ENCODE measurements around the gene FNDC4.

The FNDC4 gene

GRCh38 chr2:27527182-27527581 lies 32.2 kb upstream of the FNDC4 start:
- TF ChIP-seq, protein P1, sequence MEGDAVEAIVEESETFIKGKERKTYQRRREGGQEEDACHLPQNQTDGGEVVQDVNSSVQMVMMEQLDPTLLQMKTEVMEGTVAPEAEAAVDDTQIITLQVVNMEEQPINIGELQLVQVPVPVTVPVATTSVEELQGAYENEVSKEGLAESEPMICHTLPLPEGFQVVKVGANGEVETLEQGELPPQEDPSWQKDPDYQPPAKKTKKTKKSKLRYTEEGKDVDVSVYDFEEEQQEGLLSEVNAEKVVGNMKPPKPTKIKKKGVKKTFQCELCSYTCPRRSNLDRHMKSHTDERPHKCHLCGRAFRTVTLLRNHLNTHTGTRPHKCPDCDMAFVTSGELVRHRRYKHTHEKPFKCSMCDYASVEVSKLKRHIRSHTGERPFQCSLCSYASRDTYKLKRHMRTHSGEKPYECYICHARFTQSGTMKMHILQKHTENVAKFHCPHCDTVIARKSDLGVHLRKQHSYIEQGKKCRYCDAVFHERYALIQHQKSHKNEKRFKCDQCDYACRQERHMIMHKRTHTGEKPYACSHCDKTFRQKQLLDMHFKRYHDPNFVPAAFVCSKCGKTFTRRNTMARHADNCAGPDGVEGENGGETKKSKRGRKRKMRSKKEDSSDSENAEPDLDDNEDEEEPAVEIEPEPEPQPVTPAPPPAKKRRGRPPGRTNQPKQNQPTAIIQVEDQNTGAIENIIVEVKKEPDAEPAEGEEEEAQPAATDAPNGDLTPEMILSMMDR (IDR thresholded peaks at IDR 0.05): no peak
- intact Hi-C loops (cut with DNase I; ENCODE audit: low total_unique reads): no loop called here
- no peak for DNase-seq
- no peak overlapping the region for H3K27ac ChIP-seq
- no peaks in the 10 kb centered on the region for H3K36me3 ChIP-seq
- no peaks in the 10 kb centered on the region for H3K9me3 ChIP-seq
- no peak overlapping the region for H3K4me3 ChIP-seq
- no peaks in the 10 kb centered on the region for H3K4me1 ChIP-seq
- H3K27me3 ChIP-seq: peaks cover 0 to 12% of the 10 kb centered on the region in 2 donors

DNA sequence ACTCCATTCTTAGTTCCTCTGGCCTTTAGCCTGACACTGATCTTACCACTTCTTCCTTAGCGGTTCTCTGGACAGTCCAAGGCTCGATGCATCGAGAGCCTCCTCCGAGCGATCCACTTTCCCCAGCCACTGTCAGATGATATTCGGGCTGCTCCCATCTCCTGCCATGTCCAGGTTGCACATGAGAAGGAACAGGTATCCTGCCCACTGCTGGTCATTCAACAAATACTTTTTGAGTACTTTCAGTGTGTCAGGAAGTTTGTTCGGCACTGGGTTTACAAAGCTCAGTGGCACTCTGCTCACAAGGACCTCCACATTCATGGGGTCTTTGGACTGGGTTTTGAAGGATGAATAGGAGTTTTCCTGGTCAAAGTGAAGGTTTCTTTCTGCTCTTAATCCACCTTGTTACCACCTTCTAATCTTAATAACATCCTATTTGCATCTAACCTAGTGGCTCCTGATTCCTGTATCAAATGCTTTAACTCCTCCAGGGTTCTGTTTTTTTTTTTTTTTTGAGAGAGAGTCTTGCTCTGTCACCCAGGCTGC lies 27.5 kb upstream of the FNDC4 start:
- DNase-seq: no peak
- intact Hi-C loops (cut with DNase I; ENCODE audit: low total_unique reads): no loop called here
- no peaks in the 10 kb centered on the region for H3K36me3 ChIP-seq
- no peak overlapping the region for H3K27ac ChIP-seq
- TF ChIP-seq, protein P1 (IDR thresholded peaks at IDR 0.05): no peak
- H3K9me3 ChIP-seq: no peaks in the 10 kb centered on the region
- peaks cover 0 to 21% of the 10 kb centered on the region in 2 donors for H3K27me3 ChIP-seq
- H3K4me1 ChIP-seq: no peaks in the 10 kb centered on the region
- no peak overlapping the region for H3K4me3 ChIP-seq

DNA sequence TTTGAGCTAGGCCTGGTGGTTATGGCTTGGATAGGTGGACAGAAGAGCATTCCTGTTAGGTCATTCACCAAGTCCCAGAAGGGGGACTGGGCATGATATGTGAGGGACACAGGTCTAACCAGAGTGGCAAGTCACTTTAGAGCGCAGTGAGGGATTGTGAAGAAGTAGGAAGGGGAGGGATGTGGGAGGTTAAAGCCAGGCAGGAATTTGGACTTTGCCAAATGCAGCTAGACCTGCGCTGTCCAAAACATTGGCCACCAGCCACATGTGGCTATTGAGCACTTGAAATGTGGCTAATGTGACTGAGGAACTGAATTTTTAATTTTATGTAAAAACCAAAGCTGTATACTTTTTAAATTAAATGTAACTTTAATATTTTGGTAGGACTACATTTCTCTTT lies 25.3 kb upstream of the FNDC4 start:
- intact Hi-C loops (cut with DNase I; ENCODE audit: low total_unique reads): no loop called here
- H3K9me3 ChIP-seq: no peaks in the 10 kb centered on the region
- H3K36me3 ChIP-seq: no peaks in the 10 kb centered on the region
- DNase-seq: no peak
- no peak overlapping the region for H3K4me3 ChIP-seq
- no peak overlapping the region for H3K27ac ChIP-seq
- H3K27me3 ChIP-seq: peaks cover 0 to 14% of the 10 kb centered on the region in 2 donors
- TF ChIP-seq, protein P1 (IDR thresholded peaks at IDR 0.05): no peak
- no peaks in the 10 kb centered on the region for H3K4me1 ChIP-seq

- Histone ChIP-seq H3K27ac (no peak overlapping the region), H3K4me3 (no peak overlapping the region), H3K9me3 (no peaks in the 10 kb centered on the region), H3K4me1 (no peaks in the 10 kb centered on the region), H3K36me3 (no peaks in the 10 kb centered on the region), H3K27me3 (peaks cover 0 to 16% of the 10 kb centered on the region in 2 donors)
- TF ChIP-seq, protein P1 (IDR thresholded peaks at IDR 0.05): no peak
- intact Hi-C loops (cut with DNase I; ENCODE audit: low total_unique reads): no loop called here
- DNase-seq: no peak
Measured at GRCh38 chr2:27518782-27519113, 23.7 kb upstream of the FNDC4 start.

DNA sequence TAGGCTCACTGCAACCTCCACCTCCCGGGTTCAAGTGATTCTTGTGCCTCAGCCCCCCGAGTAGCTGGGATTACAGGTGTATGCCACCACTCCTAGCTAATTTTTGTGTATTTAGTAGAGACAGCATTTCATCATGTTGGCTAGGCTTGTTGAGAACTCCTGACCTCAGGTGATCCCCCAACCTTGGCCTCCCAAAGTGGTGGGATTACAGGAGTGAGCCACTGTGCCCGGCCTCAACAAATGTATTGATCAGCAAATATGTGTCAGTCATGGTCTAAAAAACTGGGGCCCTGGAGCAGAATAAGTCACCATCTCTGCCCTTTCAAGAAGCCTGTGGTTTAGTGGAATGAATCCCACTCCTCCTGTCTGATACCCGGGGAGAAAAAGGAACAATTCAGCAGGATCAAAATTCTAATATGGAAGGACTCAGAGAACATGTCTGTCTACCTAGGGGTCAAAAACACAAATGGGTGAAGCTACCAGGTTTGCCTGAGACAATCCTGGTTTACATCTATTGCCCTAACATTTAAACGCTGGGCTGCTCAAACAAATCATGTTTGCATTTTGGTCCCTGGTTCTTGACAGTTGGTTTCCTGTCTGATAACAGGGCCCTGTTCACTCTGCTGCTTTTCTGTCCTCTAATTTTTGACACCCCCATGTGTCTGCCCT lies 23.2 kb upstream of the FNDC4 start:
- no peak overlapping the region for H3K4me3 ChIP-seq
- DNase-seq: no peak
- no peaks in the 10 kb centered on the region for H3K4me1 ChIP-seq
- TF ChIP-seq, protein P1 (IDR thresholded peaks at IDR 0.05): no peak
- peaks cover 0 to 15% of the 10 kb centered on the region in 2 donors for H3K27me3 ChIP-seq
- H3K9me3 ChIP-seq: no peaks in the 10 kb centered on the region
- intact Hi-C loops (cut with DNase I; ENCODE audit: low total_unique reads): no loop called here
- H3K36me3 ChIP-seq: no peaks in the 10 kb centered on the region
- no peak overlapping the region for H3K27ac ChIP-seq

Data from tibial artery (tissue), 4 donors.